T-helper 2 cell treated with Interferon-gamma antibody and Interleukin-4, amounts not matched to agents 100 ng/mL and 5 ng/mL, for 36 hours (primary cell): Measurements from ENCODE around the gene DHRS2. TPM values are rescaled to one million over a fixed set of nuclear protein-coding genes. Genes with fewer than 3 reads are reported as not detected.
"Not testable (repeated sequence)": the region's sequence is repeated elsewhere in the genome, so short reads cannot be mapped to it uniquely, and the experiment has no call there.

Experiments used
- intact Hi-C: fragments of 100-400 bp; cut with micrococcal nuclease; formaldehyde crosslinking; loops from one replicate; pipeline ENCODE4 v1.15.1; 2023
- total RNA-seq: library from RNA; stranded (reverse); gene quantifications from 2 replicates; pipeline ENCODE4 v1.2.3, GENCODE V29; 2022

DHRS2 gene, protein sequence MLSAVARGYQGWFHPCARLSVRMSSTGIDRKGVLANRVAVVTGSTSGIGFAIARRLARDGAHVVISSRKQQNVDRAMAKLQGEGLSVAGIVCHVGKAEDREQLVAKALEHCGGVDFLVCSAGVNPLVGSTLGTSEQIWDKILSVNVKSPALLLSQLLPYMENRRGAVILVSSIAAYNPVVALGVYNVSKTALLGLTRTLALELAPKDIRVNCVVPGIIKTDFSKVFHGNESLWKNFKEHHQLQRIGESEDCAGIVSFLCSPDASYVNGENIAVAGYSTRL
- total RNA-seq = 2.0 and 2.4 TPM in 2 replicates

DNA sequence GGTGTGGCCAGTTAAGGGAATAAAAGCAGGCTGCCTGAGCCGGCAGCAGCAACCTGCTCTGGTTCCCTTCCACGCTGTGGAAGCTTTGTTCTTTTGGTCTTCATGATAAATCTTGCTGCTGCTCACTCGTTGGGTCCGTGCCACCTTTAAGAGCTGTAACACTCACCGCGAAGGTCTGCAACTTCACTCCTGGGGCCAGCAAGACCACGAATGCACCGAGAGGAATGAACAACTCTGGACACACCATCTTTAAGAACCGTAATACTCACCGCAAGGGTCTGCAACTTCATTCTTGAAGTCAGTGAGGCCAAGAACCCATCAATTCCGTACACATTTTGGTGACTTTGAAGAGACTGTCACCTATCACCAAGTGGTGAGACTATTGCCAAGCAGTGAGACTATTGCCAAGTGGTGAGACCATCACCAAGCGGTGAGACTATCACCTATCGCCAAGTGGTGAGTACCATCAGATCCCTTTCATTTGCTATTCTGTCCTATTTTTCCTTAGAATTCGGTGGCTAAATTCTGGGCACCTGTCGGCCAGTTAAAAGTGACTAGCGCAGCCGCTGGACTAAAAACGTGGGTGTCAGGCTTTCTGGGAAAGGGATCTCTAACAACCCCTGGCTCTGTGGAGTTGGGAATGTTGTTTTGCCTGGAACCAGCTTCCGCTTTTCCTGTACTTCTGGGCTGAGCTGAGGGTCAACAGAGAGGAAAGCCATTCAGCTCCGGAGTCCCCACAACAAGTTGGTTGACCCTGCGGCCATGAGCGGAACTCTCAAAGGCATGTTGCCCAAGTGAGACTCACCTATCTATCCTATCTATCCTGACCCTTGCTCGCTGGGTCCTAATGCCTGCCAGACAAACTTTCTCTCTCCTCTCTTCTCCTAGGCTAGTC is at the start of gene DHRS2:
DHRS2 (plus strand) TSS at position 48 of the 895 bp plus-strand sequence. CDS start 2,501 bp downstream, outside the sequence.
- intact Hi-C loops = no loop called here

DNA sequence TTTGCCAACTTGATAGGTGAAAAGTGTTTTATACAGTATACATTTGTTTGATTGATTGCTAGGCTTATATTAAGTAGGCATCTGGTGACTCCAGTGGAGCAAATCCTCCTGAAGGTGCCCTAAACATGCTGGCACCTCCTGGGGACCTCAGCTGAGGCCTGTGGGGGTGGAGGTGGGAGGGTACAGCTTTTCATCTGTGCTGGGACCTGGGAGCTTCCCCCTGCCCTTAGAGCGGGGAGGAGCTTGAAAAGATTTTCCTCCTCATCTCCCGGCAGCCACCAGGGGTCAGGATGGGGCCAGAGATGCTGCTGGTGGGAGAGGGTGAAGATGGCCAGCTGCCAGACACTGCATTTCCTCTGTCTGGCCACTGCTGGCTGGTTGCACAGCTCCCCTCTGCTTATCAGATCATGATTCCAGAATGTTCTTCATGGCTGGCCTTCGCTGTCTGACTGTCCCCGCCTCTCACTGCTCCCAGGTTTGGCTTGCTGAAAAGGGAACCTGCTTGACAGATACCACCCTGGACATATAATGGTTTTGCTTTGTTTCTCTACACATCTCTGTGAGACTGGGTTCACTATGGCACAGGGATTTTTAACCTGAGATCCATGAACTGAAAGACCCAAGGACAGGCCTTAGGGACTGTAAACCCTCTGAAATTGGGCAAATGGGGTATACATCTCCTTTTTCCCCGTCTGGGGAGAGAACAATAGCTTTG is 47.1 kb upstream of the DHRS2 start:
- intact Hi-C loops = loop anchor here (1.0 to 5.0 kb wide), 3 partner anchors 43 to 364 kb away; partner anchors contain the start of gene DHRS4

DNA sequence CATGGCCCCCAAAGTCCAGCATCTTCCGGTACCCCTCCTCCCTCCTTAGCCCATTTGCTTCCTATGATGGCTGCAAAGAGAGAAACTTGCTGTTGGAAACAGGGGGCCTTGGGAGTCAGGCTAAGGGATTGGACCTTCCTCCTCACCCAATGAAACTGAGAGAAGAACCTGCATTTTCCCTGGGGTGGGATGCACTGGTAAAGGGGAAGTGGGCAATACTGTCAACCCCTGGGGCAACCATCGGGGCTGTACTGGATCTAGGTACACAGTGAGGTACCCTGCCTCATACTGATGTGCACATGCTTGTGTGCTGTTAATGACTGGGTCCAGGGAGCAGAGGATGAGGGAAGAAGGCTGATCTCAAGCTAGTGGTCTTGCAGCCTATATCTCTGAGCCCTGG is 46.6 kb upstream of the DHRS2 start:
- intact Hi-C loops = loop anchor here (1.0 to 5.0 kb wide), 3 partner anchors 43 to 364 kb away; partner anchors contain the start of gene DHRS4

DNA sequence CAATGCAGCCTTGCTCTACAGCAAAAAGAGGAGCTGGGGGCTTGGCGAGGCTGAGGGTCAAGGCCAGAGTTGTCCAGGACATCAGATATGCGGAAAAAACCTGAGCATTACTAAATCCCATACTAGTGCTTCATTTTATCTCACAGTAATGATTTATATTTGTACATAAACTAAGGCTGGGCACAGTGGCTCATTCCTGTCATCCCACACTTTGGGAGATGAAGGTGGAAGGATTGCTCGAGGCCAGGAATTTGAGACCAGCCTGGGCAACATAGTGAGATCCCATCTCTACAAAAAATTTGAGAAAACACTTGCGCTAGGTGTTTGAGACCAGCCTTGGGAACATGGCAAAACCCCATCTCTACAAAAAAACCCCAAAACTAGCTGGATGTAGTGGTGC is 46.0 kb upstream of the DHRS2 start:
- intact Hi-C loops = no loop called here

DNA sequence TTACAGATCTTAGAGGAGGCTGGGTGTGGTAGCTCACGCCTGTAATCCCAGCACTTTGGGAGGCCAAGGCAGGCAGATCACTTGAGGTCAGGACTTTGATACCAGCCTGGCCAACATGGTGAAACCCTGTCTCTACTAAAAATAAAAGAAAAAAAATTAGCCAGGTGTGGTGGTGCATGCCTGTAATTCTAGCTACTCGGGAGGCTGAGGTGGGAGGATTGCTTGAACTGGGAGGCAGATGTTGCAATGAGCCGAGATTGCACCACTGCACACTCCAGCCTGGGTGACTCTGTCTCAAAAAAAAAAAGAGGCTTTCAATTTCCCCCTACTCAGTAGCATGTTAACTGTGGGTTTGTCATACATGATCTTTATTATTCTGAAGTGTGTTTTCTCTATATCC is 42.0 kb upstream of the DHRS2 start:
- intact Hi-C loops = not testable (repeated sequence)

DNA sequence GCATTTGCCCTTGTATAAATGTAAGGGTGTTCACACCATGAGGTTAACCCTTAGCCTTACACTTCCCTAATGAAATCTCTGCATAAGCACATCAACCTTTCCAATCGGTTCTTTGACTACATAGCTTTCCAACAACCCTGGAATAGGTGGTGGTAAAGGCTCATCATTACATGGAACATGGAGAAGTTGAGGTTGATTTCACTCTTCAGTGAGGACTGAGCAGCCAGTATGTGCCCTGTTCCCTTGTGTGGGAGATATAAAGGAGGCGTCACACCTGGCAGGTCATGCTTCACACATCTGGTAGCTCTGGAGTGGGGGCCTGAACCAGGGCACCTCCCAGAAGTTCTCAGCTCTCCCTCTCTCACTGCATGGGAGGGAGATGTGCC is 35.8 kb upstream of the DHRS2 start:
- intact Hi-C loops = no loop called here

DNA sequence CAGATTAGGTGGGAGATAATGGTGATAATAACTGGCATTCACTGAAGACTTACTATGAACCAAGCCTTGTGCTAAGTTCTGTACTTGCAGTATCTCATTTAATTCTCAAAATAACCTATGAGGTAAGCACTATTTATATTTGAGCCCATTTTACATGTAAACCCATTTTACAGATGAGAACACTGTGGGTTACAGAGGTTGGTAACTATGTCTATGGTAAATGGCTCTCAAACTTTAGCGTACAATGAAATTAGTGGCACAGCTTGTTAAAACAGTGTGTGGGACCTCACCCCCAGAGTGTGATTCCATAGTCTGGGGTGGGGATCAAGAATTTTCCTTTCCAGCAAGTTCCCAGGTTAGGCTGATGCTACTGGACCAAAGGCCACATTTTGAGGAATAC is 35.4 kb upstream of the DHRS2 start:
- intact Hi-C loops = no loop called here

DNA sequence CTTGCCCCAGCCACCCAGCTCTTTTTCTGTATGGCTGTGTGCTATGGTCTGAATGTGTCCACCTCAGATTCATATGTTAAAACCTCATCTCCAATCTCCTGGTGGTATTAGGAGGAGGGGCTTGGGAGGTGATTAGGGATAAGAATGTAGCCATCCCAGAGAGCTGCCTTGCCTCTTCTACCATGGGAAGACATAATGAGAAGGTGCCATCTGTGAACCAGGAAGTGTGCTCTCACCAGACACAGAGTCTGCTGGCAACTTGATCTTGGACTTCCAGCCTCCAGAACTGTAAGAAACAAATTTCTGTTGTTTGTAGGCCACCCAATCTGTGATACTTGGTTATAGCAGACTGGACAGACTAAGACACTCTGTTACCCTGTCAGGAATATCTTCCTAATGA is 34.7 kb upstream of the DHRS2 start:
- intact Hi-C loops = no loop called here

DNA sequence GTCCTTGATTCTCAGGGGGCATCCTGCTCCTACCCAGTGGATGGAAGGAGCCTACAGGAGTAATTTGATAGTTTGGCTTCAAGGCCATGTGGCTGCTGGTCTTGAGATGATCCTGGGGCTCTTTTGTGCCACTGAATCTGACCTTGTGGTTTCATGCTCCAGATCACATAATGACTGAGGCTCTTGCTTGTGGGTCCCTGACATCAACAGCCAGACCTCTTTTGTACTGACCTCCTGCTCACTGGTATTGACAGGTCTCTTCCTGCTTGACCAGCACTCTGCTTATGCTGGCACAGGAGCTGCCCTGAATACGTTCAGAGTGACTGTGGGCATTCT is 34.4 kb upstream of the DHRS2 start:
- intact Hi-C loops = no loop called here

DNA sequence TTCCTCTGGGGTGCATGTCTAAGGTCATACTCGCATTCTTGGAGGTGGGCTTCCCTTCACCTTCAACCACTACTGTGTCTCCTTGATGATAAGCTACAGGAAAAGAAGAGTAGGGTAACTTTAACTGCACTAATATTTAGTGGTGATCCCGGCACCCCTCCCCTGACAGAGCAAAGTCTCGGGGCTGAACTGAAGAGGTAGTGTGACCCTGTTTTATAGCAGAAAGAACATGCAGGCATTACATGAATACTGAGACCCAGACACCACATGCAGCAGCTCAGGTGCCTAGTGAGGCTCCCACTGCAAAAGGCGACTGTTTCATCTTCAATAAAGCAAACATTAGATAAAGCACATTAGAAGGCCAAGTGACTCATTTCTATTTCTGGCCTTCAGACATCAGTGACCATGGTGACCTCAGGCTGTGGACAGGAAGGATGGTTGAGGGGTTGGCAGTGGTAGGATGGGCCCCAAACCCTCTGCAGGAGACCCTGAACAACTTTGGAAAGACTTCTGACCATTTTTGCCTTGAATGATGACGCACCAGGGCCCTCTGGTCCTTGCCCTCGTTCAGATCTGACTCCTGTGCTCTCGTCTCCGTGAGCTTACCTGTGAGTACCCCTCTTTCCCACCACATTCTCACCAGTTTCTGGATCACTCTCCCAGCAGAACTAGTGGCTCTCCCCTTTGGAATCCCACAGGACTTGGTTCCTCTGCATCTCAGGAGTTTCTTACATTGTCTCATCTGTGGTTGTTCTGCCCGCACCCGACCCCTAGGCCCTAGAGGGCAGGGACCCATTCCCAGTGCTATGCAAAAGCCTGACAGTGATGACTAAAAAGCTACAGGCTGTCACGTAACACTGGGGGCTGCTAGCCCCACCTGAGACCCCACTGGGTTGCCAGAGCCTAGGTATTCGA is 33.7 kb upstream of the DHRS2 start:
- intact Hi-C loops = no loop called here

DNA sequence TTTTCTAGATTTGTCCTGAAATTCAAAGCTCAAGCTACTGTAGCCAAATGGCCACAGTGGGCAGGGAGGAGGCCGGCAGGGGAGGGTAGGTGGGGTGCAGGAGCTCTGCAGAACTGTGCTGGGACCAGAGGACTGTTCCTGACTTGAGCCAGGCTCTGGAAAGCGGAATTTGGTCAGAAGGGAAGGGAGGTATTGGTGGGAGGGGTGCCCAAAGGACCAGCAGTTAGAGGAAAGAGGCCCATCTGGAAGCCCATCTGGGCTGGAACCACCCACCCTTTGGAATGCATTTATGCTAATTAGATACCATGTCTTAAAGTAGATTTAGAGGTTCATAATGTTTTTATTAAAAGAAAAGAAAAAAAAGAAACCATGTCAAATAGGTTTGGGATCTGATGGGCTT is 33.1 kb upstream of the DHRS2 start:
- intact Hi-C loops = no loop called here

DNA sequence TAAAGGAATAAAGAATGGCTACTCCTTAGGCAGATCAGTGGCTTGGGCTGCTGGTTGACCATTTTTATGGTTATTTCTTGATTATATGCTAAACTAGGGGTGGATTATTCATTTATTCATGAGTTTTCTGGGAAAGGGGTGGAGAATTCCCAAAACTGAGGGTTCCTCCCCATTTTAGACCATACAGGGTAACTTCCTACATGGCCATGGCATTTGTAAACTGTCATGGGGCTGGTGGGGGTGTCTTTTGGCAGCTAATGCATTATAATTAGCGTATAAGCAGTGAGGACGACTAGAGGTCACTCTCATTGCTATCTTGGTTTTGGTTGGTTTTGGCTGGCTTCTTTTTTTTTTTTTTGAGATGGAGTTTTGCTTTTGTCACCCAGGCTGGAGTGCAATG is 32.0 kb upstream of the DHRS2 start:
- intact Hi-C loops = no loop called here

DNA sequence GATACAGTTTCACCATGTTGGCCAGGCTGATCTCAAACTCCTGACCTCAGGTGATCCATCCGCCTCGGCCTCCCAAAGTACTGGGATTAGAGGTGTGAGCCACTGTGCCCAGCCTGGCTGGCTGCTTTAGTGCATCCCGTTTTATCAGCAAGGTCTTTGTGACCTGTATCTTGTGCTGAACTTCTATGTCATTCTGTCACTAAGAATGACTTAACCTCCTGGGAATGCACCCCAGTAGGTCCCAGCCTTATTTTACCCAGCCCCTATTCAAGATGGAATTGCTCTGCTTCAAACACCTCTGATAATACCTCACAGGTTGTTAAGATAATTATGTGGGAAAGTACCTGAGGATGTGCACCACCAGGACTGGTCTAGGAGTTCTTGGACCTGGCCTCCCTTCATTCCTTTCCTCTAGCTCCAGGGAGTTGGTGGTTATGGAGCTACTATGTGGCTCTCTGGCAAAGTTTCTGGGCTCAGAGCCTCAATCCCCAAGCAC is 31.4 kb upstream of the DHRS2 start:
- intact Hi-C loops = no loop called here

DNA sequence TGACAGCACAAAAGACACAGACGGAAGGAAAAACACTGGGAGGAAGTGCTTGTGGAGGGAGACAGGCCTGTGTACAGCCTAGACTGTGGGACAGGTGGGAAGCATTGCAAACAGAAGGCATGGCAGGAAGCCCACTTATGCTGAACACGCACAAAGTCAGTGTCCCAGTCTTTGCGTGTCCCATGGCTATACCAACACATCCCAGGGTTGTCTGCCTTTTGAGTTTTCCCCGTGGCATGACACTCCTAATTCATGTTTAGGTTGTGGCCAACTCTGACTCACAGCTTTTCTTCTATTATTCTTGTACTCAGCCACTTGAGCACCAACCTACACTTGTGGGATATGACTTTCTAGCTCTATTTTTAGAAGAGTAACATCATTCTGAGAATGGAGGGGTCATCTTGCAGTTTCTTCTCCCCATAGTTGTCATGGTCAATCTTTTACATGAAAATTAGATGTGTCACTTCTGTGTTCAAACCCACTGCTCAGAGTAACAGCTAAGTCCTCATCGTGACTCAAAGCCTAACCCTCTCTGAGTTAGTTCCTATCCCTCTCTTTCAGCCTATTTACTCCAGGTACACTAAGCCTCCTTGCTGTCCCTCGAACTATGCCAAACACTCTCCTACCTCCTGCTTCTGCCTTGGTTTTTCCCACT is 30.1 kb upstream of the DHRS2 start:
- intact Hi-C loops = no loop called here

DNA sequence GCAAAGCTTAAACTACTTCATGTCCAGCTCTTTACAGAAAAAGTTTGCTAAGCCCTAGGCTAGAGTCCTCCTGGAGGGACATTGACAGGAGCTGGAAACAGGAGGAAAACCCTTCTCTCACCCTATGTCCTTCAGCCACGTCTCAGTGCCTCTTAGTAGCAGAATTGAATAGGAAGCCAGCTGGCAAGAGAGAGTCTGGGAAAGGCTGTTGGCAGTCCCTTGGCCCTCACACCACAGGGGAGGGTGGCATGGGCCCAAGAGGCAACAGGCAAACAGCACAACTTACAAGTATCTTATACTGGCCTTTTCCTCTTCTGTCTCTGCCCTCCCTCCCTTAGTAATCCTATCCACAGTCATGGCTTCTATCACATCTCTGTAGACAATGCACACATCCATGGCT is 27.7 kb upstream of the DHRS2 start:
- intact Hi-C loops = no loop called here

DNA sequence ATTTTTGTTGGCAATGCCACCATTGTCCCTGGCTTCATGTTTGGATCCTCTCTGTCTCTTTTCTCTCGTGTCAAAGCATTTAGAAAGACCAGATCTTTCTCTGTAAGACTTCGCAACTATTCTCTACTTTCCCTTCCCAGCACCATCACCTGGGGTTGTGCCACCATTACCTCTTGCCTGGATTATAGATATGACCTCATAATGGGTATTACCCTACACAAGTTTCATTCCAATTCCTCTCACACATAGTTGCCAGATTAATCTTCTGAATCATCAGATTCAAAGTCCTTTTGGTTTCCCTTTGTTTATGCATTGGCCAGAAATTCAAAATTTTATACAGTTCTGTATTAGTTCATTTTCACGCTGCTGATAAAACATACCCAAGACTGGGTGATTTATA is 27.2 kb upstream of the DHRS2 start:
- intact Hi-C loops = no loop called here

DNA sequence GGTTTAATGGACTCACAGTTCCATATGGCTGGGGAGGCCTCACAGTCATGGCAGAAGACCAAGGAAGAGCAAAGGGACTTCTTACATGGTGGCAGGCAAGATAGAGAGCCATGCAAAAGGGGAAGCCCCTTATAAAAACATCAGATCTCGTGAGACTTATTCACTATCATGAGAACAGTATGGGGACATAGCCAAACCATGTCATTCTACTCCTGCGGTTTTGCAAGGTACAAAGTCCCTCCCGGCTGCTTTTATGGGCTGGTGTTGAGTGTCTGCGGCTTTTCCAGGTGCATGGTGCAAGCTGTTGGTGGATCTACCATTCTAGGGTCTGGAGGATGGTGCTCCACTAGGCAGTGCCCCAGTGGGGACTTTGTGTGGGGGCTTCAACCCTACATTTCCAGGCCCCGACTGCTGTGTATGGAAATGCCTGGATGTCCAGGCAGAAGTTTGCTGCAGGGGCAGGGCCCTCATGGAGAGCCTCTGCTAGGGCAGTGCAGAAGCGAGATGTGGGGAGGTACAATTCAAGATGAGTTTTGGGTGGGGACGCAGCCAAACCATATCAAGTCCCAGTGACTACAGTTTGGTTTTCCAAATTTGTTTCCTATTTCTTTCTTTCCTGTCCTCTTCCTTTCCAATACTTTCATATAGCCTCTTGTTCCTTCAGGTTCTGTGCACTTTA is 26.6 kb upstream of the DHRS2 start:
- intact Hi-C loops = not testable (repeated sequence)

DNA sequence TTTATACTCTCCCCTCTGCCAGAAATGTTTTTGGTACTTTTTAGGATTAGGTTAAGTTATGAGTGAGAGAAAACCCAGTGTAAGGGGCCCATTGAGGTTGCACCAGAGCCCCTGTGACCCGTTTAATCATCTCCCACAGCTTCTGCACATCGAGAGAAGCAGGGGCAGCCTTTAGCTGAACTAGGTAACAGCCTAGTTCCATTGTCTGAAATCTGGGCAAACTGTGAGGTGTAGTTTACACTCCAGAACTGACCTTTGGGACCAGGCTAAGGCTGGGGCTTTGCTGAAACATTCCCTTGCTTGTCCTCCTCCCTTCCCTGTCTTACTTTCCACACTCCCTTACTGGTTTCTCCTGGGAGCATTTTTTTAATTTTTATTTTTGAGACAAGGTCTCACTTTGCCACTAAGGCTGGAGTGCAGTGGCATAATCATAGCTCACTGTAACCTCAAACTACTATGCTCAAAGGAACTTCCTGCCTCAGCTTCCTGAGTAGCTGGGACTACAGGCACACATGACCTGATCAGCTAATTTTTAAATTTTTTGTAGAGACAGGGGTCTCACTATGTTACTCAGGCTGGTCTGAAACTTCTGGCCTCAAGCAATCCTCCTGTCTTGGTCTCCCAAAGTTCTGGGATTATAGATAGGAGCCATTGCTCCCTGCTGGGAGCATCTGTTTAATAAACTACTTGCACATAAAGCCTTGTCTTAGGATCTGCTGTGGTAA is 25.9 kb upstream of the DHRS2 start:
- intact Hi-C loops = no loop called here

DNA sequence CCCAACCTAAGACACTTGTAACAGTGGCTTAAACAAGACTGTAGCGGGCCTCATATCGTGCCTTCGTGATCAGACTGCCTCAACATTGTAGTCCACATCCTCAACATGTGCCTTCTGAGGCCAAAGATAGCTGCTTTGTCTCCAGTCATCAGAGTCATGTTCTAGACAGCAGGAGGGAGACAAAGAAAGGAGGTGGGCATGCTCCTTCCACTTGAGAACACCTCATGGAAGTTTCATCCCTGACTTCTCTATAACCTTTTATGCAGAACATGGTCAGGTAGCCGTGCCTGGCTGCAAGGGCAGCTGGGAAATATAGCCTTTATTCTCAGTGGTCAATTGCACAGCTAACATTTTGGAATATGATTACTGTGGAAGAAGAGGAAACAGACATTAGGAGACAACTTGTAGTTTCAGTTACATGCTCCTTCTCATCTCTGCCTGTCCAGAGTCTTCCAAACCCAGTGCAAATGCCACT is 25.3 kb upstream of the DHRS2 start:
- intact Hi-C loops = no loop called here
